Fibroblast of the aortic adventitia (primary cell): Measurements from ENCODE around the gene SPATC1L. TPM values are rescaled to one million over a fixed set of nuclear protein-coding genes. Genes with fewer than 3 reads are reported as not detected.

Source experiments
- DNase-seq: peaks from one replicate; pipeline ENCODE4 v3.0.0-alpha.2; 2010; ENCODE audit warnings: low read depth
- H3K4me3 ChIP-seq: 2 replicates; pipeline ENCODE4 v1.5.1; 2011; ENCODE audit warnings: low read depth, mild to moderate bottlenecking, control low read depth, low read length, moderate library complexity
- total RNA-seq: library from RNA; depleted of rRNA; stranded (reverse); fragments of >200 nt; gene quantifications from 2 replicates; pipeline ENCODE4 v1.2.3, GENCODE V29; 2012; ENCODE audit warnings: low replicate concordance
- TF ChIP-seq, protein P1 (sequence below): IDR thresholded peaks from 2 replicates; pipeline ENCODE4 v1.5.1; 2011; ENCODE audit warnings: mild to moderate bottlenecking, low read length, control low read depth, inconsistent platforms; ENCODE audit not compliant: insufficient read depth

The SPATC1L gene
- total RNA-seq, 1 donor, result 9.4 TPM

DNA sequence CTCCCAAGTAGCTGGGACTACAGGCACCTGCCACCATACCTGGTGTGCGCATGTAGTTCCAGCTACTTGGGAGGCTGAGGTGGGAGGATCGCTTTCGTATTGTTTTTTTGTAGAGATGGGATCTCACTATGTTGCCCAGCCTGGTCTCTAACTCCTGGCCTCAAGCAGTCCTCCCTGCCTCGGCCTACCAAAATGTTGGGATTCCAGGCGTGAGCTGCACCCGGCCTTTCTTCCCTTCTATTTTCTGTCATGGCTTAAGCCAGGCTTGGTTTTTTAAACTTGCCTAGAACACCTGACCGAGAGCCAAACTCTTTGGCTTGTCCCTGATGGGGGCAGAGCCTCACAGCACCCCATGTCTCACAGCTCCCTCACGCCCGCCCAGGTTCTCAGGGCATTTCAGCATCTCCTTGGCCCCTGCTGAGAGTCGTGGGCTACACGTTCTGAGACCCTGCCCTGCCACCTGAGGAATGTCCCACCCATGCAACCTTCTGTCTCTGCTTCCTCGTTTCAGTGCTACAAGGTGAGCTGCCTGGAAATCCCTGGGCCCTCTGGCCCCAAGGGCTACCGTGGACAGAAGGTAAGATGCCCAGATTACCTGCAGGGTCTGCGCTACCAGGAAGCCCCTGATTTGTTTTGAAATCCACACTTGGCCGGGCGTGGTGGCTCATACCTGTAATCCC is 70.6 kb downstream of the SPATC1L start:
- H3K4me3 ChIP-seq, result no peak overlapping the region
- no peak for DNase-seq
- TF ChIP-seq, protein P1, sequence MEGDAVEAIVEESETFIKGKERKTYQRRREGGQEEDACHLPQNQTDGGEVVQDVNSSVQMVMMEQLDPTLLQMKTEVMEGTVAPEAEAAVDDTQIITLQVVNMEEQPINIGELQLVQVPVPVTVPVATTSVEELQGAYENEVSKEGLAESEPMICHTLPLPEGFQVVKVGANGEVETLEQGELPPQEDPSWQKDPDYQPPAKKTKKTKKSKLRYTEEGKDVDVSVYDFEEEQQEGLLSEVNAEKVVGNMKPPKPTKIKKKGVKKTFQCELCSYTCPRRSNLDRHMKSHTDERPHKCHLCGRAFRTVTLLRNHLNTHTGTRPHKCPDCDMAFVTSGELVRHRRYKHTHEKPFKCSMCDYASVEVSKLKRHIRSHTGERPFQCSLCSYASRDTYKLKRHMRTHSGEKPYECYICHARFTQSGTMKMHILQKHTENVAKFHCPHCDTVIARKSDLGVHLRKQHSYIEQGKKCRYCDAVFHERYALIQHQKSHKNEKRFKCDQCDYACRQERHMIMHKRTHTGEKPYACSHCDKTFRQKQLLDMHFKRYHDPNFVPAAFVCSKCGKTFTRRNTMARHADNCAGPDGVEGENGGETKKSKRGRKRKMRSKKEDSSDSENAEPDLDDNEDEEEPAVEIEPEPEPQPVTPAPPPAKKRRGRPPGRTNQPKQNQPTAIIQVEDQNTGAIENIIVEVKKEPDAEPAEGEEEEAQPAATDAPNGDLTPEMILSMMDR, result no peak

DNA sequence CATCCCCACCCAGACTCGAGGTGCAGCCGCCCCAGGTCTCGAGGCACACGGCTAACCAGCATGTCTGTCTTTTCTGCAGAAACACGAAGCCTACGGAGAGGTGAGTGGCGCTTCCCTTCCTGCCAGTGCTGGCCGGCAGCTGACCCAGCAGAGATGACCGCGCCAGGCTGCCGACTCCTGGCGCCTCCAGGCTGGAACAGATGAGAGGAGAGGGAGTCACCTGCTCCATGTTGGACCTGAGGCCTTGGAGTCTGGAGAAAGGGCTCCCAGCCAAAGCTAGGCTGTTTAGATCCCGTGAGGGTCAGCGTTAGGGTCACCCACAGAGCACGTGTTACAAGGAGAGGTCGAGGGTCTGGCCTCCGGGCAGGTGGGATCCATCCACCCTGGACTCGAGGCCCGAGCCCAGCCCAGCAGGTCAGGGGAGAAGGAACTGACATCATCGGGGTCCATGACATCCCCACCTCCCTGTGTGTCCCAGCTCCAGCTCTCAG is 71.5 kb downstream of the SPATC1L start:
- H3K4me3 ChIP-seq, result no peak overlapping the region
- no peak for DNase-seq
- TF ChIP-seq, protein P1, result no peak

DNA sequence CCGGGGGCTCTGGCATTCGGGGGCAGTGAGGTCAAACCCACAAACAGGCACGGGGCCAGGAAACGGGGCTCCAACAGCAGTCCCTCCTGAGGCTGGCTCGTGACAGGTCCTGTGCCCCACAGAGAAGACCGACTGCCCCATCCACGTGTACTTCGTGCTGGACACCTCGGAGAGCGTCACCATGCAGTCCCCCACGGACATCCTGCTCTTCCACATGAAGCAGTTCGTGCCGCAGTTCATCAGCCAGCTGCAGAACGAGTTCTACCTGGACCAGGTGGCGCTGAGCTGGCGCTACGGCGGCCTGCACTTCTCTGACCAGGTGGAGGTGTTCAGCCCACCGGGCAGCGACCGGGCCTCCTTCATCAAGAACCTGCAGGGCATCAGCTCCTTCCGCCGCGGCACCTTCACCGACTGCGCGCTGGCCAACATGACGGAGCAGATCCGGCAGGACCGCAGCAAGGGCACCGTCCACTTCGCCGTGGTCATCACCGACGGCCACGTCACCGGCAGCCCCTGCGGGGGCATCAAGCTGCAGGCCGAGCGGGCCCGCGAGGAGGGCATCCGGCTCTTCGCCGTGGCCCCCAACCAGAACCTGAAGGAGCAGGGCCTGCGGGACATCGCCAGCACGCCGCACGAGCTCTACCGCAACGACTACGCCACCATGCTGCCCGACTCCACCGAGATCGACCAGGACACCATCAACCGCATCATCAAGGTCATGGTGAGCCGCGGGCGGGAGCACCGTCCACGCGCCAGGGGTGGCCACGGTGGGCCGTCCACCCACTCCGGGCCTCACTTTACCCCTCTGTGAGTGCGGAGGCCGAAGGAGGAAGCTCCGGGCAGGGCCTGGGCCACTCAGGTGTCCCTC is 72.2 kb downstream of the SPATC1L start:
- TF ChIP-seq, protein P1, result no peak
- DNase-seq, result no peak

DNA sequence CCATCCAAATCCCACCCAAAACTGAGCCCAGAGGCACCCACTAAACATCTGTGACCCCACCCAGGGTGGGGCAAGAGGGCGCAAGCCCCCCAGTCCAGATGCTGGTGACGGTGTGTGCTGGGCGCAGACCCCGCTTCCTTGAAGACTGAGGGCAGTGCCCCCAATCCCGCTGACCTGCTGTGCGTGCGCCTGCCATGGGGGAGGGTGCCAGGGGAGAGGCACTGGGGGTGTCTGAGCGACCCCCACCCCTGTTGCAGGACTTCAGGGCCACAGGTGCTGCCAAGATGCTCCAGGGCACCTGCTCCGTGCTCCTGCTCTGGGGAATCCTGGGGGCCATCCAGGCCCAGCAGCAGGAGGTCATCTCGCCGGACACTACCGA is 73.1 kb downstream of the SPATC1L start:
- no peak overlapping the region for H3K4me3 ChIP-seq
- no peak for DNase-seq
- TF ChIP-seq, protein P1, result no peak

More for the DNA sequence above, 72.2 kb downstream of the SPATC1L start:
- no peak overlapping the region for H3K4me3 ChIP-seq

Other genes starting within 250 kb of the SPATC1L start
- 1,082 and 1,517 TPM in 2 replicates for gene COL6A1, start 202.7 kb downstream of the SPATC1L start, total RNA-seq
- gene COL6A2, start 86.3 kb downstream of the SPATC1L start, total RNA-seq, result 1,068 and 5,275 TPM in 2 replicates
- gene FTCD, start 28.9 kb downstream of the SPATC1L start, total RNA-seq, result 0.25 and 0.27 TPM in 2 replicates
- gene LSS, start 44.3 kb upstream of the SPATC1L start, total RNA-seq, result 67.2 and 124 TPM in 2 replicates
- 66.4 and 77.4 TPM in 2 replicates for gene MCM3AP, start 101.2 kb upstream of the SPATC1L start, total RNA-seq
- 16.5 and 22.4 TPM in 2 replicates for gene YBEY, start 101.9 kb upstream of the SPATC1L start, total RNA-seq
- gene C21orf58, start 139.4 kb upstream of the SPATC1L start, total RNA-seq, result 3.6 and 10.2 TPM in 2 replicates
- 27.8 and 40.3 TPM in 2 replicates for gene PCNT, start 139.7 kb upstream of the SPATC1L start, total RNA-seq